CD4-positive, alpha-beta T cell treated with Interleukin-6 for 4 hours (primary cell): ENCODE results near the gene CHST11.
"Not testable (repeated sequence)": the region's sequence is repeated elsewhere in the genome, so short reads cannot be mapped to it uniquely, and the experiment has no call there.

Experiments used
- DNase-seq: peaks from one replicate; pipeline ENCODE4 v3.0.0-alpha.2; 2020; ENCODE audit warnings: mixed read lengths

CHST11 gene

GRCh38 chr12:104788840-104789271 is 332.1 kb downstream of the CHST11 start:
- no peak for DNase-seq

DNA sequence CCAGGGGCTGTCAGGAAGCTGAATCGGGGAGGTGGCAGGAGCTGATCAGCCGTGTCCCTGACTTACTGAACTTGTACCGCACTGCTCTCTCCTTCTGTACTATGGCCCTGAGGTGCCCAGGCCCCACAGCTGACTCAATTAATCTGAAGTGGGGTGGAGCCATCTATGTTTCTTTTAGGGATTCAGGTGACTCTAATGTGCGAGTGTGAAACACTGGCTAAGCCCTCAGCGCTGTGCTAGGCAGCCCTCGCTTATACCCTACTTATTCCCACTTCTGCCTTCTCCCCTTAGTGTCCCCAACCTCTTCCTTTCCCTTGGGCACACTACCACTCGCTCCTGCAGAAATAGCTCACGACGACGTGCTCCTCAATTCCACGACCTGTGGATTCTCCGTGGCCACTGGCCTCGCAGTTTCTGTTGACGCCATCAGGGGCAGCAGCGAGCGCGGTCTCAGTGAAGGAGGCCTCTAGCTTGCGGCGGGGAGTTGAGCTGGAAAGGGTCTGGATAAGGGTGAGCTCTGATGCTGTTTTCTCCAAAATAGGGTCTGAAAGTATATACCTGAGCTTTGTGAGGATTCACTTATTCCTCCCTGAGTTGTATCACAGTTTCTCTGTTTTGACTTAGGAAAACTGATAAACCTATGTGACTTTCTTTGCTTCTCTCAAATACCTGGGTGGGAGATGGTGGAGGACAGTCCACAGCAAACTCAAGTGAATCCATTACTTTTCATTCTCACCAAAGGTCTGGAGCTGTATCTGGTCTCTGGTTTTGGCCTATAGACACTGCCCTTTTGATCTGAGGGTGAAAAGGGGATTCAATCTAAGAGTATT is 333.8 kb downstream of the CHST11 start:
- DNase-seq = peak; percentile 60

DNA sequence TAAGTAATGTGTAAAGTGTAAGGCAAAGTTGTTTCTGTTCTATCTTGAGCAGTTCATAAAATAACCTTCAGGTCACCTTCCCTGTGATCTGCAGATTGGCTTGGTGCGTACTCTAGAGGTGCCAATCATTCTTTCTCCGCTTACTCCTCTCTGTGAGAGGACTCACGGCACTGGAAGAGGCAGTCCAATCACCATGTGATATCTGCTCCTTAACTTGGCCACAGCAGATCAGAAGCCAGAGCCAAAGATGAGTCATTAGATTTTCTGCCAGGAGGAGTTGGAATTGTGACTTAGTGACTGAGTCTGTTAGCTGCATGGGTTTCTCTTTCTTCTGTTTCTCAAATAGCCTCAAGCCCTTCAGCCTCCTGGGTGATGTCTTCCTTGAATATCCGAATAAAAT is 335.8 kb downstream of the CHST11 start:
- DNase-seq = no peak

DNA sequence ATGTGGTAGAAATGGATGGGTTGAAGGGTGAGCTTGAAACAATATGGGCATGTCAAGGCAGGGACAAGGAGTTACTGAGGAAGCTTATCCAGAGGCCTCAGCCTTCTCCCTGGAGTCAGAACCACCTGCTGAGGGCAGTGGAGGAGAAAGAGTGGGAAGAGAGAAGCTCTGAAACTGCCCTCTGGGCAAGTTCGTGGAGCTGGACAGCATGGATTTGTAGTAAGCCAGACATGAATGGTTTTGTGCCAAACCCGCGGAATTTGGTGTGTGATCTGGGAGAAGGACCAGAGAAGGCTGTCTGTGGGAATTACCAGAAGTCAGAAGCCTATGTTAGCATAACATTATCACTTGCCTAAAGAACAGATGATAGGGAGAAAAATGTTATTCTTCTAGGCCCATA is 336.5 kb downstream of the CHST11 start:
- DNase-seq = no peak

GRCh38 chr12:104793968-104794367 is 337.2 kb downstream of the CHST11 start:
- no peak for DNase-seq

DNA sequence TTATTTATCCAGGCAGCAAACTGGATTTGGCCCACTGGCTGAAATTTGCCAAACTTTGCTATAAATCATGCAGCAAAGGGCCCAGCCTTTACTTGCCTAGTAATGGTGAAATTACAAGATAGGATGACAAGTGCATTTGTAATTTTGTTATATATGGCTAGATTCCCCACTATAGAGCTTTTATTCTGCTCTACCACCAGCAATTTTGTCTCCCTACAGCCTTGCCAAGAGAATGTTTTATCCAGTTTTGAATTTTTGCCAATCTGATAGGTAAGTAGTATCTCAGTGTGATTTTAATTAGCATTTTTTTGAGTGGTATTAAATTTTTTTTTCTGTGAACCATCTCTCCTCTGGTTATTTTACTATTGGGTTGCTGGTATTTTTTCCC is 339.7 kb downstream of the CHST11 start:
- DNase-seq = no peak

- DNase-seq = no peak
Observed at GRCh38 chr12:104799458-104799857, 342.7 kb downstream of the CHST11 start.

DNA sequence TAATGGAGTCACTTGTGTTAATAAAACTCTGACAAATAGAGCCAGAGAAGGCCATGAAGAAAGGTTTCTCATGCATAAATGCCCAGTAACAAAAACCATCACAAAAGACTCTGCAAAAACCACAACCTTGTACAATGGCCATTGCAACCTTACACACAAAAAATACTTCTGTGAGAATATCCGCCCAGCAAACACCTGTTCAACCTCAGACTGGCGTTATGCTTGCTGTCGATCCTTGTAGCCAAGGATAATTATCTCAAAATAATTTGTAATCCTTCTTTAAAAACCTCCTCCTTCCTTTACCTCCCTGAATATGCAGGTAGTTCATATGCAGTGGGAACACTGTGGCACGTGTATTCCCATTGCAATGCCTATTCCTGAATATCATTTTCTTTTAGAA is 344.3 kb downstream of the CHST11 start:
- no peak for DNase-seq

DNA sequence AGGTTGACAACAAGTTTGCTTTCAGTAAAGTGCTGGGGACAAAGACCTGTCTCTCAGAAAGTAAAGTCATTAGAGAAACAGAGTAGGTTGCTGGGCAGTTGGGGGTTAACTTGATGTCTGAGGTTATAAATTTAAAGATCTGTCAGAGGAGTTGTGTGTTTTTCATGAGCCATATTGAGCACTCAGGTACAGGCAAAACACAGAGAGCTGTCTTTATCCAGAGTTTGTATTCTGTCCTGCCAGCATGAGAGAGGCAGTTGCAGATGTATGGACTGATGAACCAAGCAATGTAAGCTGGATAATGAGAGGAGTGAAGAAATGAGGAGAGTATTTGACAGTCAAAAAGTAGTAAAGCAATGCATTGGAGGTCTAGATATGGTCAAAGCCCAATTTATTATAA is 344.7 kb downstream of the CHST11 start:
- DNase-seq = no peak

DNA sequence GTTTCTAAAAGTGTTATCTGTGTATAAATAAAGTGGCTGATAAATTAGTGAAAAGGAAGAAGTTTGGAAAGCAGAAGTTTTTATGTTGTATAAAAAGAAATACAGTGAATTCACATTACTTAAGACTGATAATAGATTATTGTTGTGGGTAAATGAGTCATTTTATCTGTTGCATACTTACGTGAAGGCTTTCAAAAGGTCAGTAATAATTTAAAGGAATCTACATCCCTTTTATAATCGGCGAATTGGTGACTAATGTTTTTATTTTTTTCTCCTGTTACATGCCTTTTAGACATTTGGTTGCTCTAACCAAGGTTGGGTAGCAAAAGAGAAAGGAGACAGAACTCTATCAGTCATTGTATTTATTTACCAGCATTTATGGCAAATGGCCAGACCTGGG is 345.5 kb downstream of the CHST11 start:
- DNase-seq = no peak

DNA sequence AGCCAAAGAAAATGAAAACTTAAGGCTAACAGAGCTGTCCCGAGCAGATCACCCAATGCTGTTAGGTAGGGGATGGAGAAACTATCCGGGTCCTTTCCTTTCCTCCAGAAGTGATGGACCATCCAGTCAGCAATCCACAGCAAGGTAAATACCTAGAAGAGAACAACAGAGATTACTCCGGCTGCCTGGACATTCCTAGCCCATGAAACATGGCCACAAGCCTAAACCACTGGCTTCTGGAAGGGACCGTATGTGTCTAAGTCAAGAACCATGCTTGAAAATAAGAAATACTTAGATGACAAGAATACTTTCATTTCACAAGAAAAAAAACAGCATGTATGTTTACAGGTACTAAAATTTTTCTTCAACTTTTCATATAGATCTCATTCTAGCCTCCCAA is 348.4 kb downstream of the CHST11 start:
- DNase-seq = no peak

DNA sequence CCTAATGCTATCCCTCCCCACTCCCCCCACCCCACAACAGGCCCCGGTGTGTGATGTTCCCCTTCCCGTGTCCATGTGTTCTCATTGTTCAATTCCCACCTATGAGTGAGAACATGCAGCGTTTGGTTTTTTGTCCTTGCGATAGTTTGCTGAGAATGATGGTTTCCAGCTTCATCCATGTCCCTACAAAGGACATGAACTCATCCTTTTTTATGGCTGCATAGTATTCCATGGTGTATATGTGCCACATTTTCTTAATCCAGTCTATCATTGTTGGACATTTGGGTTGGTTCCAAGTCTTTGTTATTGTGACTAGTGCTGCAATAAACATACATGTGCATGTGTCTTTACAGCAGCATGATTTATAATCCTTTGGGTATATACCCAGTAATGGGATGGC is 349.4 kb downstream of the CHST11 start:
- DNase-seq = not testable (repeated sequence)

GRCh38 chr12:104809251-104809650 is 352.5 kb downstream of the CHST11 start:
- DNase-seq = no peak

DNA sequence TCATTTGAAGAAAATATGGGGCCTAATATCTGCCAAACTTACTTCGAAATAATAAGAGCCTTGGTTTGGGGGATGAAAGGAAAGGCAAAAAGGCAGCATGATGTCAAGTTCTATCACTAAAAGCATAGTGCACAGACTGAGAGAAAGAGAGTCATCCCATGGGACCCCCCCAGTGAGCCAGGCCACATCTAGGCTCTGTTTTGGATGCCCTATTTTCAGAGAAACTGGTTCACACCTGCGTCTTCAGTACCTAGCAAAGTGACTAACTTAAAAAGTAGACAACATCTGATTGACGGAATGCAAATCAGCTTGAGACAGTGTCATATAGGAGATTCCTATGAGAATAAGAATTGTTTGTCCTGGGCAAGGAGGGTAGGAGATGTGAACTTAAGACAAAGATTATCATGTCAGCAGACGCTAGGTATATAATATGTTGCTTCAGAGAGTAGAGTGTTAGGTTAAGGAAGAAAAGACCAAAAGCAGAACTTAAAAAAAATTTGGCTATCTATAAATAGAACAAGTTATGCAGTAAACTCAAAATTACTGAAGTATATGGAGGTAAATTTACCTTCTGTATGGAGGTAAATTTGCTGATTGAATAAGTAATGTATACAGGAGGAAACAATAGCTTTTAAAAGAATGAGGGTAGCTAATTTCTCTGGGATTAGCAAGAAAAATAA is 353.1 kb downstream of the CHST11 start:
- no peak for DNase-seq
